ENCODE measurements around the gene MYL2. TPM values are rescaled to one million over a fixed set of nuclear protein-coding genes. Genes with fewer than 3 reads are reported as not detected.

Gene MYL2
- total and polyA plus RNA-seq, 10 of the 15 experiments (the other 5 are each of a cell fraction or from before 2014, with no cell fraction given) = 0.08 to 1.8 (median 0.57) TPM; not detected in 1

- TF ChIP-seq, protein P1, sequence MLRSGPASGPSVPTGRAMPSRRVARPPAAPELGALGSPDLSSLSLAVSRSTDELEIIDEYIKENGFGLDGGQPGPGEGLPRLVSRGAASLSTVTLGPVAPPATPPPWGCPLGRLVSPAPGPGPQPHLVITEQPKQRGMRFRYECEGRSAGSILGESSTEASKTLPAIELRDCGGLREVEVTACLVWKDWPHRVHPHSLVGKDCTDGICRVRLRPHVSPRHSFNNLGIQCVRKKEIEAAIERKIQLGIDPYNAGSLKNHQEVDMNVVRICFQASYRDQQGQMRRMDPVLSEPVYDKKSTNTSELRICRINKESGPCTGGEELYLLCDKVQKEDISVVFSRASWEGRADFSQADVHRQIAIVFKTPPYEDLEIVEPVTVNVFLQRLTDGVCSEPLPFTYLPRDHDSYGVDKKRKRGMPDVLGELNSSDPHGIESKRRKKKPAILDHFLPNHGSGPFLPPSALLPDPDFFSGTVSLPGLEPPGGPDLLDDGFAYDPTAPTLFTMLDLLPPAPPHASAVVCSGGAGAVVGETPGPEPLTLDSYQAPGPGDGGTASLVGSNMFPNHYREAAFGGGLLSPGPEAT (IDR thresholded peaks at IDR 0.05; ENCODE audit: low read depth) = no peak
- TF ChIP-seq PML (IDR thresholded peaks at IDR 0.05; ENCODE audit: low read length) = no peak
Observed at GRCh38 chr12:110940933-110941332, 20.6 kb upstream of the MYL2 start (continued).

DNA sequence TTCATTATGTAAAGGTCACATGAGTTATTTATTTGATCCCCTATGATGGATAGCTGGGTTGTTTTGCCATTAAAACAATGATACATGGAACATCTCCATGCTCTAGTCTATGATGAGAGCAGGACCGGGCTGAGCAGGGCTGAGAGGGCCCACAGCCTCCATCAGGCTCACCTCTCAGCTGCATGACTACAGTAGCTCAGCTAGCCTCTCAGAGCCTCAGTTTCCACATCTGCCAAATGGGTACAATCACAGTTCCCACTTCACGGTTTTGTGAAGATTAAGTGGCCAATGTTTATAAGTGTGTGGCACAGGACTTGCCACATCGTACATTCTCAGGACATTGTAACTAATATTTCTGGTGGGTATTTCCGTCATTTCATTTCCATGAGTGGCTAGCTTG is 19.9 kb upstream of the MYL2 start:
- ChIA-PET CTCF (interaction anchor here (1.1 to 1.6 kb wide), 4 partner anchors 10 to 361 kb away, joined by 3 to 6 read pairs (median 4); no protein-coding TSS in a partner anchor), RAD21 (ENCODE audit: unreplicated experiment) (interaction anchor here (0.6 to 1.2 kb wide), 2 partner anchors 45 to 1130 kb away, joined by 3 to 6 read pairs; no protein-coding TSS in a partner anchor), POLR2A (no interaction called here), SMC1A (ENCODE audit: uncharacterized antibody, unreplicated experiment) (interaction anchor here (1.0 kb wide), 1 partner anchor 44 kb away, joined by 3 read pairs; no protein-coding TSS in a partner anchor)
- ATAC-seq = no peak
- Histone ChIP-seq H3K4me2 (ENCODE audit: control insufficient read depth, insufficient read depth) (no peak overlapping the region), H3K4me1 (ENCODE audit: control insufficient read depth, insufficient read depth, low read length) (peaks cover 3% of the 10 kb centered on the region; the same call in 1 of the 2 replicates), H4K20me1 (ENCODE audit: control insufficient read depth, insufficient read depth) (no peaks in the 10 kb centered on the region), H3K27me3 (replicated peaks in 1 of 2; ENCODE audit: control insufficient read depth in 2 of 2, insufficient read depth in 2 of 2, low read length in 1 of 2) (no peaks in the 10 kb centered on the region), H3K9me3 (replicated peaks; ENCODE audit: control insufficient read depth, insufficient read depth, low read length) (no peaks in the 10 kb centered on the region), H3K4me3 (no peak overlapping the region), H2AFZ (ENCODE audit: control insufficient read depth, low read depth, low read length) (no peak overlapping the region), H3K79me2 (ENCODE audit: control insufficient read depth, insufficient read depth, low read length) (no peaks in the 10 kb centered on the region), H3K27ac (ENCODE audit: control insufficient read depth, insufficient read depth) (no peak overlapping the region), H3K36me3 (ENCODE audit: control insufficient read depth in 2 of 2, insufficient read depth in 2 of 2, low read length in 1 of 2) (no peaks in the 10 kb centered on the region), H3K9ac (ENCODE audit: control insufficient read depth, insufficient read depth, low read length) (no peak overlapping the region)
- WGBS (ENCODE audit: insufficient coverage, insufficient replicate concordance, low lambda C conversion rate, missing lambda C conversion rate) = 16% methylated on average over 4 of the region's 4 CpGs
- intact Hi-C loops (cut with micrococcal nuclease; ENCODE audit: unreplicated experiment) (no loop called here), in situ Hi-C loops (cut with MboI) (no loop called here)
- FAIRE-seq = no peak
- no peak for DNase-seq (ENCODE audit: low read depth, low spot score)
- no TSS peak for BruUV-seq (replicated peaks)
- no peak for TF ChIP-seq KDM1A (IDR thresholded peaks at IDR 0.05; ENCODE audit: borderline replicate concordance)
- no peak for TF ChIP-seq FOS (IDR thresholded peaks at IDR 0.05; ENCODE audit: borderline replicate concordance, extremely low read depth, insufficient read length)
- TF ChIP-seq BCL11A (IDR thresholded peaks at IDR 0.05; ENCODE audit: low read depth, low read length) = no peak
- TF ChIP-seq, protein P2, sequence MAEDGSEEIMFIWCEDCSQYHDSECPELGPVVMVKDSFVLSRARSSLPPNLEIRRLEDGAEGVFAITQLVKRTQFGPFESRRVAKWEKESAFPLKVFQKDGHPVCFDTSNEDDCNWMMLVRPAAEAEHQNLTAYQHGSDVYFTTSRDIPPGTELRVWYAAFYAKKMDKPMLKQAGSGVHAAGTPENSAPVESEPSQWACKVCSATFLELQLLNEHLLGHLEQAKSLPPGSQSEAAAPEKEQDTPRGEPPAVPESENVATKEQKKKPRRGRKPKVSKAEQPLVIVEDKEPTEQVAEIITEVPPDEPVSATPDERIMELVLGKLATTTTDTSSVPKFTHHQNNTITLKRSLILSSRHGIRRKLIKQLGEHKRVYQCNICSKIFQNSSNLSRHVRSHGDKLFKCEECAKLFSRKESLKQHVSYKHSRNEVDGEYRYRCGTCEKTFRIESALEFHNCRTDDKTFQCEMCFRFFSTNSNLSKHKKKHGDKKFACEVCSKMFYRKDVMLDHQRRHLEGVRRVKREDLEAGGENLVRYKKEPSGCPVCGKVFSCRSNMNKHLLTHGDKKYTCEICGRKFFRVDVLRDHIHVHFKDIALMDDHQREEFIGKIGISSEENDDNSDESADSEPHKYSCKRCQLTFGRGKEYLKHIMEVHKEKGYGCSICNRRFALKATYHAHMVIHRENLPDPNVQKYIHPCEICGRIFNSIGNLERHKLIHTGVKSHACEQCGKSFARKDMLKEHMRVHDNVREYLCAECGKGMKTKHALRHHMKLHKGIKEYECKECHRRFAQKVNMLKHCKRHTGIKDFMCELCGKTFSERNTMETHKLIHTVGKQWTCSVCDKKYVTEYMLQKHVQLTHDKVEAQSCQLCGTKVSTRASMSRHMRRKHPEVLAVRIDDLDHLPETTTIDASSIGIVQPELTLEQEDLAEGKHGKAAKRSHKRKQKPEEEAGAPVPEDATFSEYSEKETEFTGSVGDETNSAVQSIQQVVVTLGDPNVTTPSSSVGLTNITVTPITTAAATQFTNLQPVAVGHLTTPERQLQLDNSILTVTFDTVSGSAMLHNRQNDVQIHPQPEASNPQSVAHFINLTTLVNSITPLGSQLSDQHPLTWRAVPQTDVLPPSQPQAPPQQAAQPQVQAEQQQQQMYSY (CRISPR knock-in tag; IDR thresholded peaks at IDR 0.05) = no peak
- no peak for TF ChIP-seq CREM (IDR thresholded peaks at IDR 0.05; ENCODE audit: low read depth)
- TF ChIP-seq ELK1 (IDR thresholded peaks at IDR 0.05; ENCODE audit: low read depth, low read length) = no peak
- no peak for TF ChIP-seq ZZZ3 (IDR thresholded peaks at IDR 0.05; ENCODE audit: control insufficient read depth, insufficient read length, low read depth)
- no peak for TF ChIP-seq POLR2A (IDR thresholded peaks at IDR 0.05; ENCODE audit: low read depth, low read length)
- no peak for TF ChIP-seq E4F1 (IDR thresholded peaks at IDR 0.05; ENCODE audit: borderline replicate concordance, partially characterized antibody)
- no peak for TF ChIP-seq SP1 (IDR thresholded peaks at IDR 0.05; ENCODE audit: low read depth, low read length)

Data from GM12878 (cell line).